HG03469 (cell line): ENCODE data around the gene MIB2.

ENCODE experiments used
- ATAC-seq: cut with Tn5 transposase; IDR thresholded peaks from one replicate; pipeline ENCODE4 v1.9.1; 2021; ENCODE audit warnings: mild to moderate bottlenecking, moderate library complexity, moderate number of reproducible peaks; ENCODE audit not compliant: unreplicated experiment

Gene MIB2

DNA sequence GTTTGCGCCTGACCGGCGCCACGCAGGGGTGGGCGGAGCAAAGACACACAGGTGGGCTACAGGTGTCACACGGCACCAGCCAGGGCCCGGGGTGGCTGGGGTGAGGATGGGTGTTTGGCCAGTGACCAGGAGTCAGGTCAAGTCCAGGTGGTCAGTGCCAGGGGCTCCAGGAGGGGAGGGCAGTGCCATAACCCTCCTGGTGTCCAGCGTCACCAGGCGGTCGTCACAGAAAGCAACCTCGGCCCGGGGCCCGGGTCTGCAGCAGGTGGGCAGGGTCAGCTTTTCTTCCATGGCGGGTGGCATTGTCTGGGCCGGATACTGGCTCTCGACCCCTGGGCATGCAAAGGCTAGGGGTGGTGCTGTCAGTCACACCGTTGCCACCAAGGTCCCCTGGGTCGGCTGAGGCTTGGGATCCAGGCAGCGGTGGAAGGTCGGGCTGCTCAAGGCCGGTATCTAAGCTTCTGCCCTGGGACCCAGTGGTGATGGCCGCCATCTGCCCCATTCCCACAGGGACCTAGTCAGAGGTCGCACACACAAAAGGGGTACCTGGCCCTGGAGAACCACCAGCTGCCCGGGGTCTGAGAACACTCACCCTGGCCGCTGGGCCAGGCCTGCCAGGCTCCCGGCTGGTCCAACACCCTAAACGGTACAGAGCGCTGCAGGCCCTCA is 17.1 kb upstream of the MIB2 start:
- no peak for ATAC-seq

DNA sequence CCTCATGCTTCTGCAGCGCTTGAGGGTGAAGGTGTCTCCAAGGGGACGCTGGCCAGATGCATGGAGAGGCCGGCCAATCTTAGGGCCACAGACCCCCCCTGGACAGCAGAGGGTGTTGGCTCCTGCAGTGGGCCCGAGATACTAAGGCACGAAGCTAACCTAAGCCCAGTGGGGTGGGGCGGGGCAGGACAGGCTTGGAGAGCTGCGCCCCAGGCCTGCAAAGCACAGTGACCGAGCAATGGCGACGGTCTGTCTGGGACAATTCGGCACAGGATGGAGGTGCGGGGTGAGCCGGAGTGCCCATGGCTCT is 16.6 kb upstream of the MIB2 start:
- ATAC-seq, result no peak

- no peak for ATAC-seq
Observed at GRCh38 chr1:1599030-1599934, 16.0 kb upstream of the MIB2 start.

DNA sequence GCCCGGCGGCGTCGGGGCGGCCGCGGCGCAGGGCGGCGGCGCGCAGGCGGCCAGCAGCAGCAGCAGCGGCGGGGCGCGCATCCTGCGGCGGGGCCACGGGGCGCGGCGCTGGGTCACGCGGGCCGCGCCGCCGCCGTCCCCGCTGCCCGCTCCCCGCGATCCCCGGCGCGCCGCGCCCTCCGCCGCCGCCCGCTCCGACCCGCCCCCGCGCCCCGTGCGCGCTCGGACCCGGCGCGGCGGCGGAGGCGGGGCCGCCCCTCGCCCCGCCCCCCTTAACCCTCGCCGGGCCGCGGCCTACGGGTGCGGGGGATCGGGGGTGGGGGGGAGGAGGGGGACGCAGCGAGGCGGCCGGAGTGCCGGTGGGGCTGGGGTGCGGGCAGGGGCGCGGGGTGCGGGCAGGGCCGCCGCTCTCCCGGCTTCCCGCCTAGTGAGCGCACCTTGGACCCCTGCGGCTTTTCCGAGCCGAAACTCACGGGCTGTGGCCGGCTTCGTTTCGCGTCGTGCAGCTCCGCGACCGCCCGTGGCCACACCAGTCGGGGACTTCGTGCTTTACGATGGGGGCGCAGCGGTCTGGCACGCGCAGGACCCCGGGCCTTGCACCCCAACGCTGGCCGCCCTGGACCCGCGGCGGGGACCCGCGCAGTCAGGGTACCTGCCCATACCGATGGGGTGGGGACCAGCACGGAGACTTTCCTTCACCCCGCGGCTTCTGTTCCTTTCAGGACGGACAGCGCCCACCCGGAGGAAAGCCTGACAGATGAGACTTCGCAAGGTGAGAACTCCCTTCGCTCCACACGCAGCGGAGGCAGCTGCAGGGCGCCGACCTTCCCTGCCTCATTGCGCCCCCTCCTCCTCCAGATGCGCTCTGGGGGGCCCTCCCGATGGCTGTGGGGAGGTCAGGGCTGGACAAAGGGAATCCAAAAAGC is 15.1 kb upstream of the MIB2 start, which contains the start of gene FNDC10:
FNDC10 (minus strand) TSS at position 201 of the 926 bp plus-strand sequence; CDS start at position 81, 120 bp downstream.
- no peak for ATAC-seq

- no peak for ATAC-seq
Observed at GRCh38 chr1:1600861-1601563, 14.3 kb upstream of the MIB2 start.

DNA sequence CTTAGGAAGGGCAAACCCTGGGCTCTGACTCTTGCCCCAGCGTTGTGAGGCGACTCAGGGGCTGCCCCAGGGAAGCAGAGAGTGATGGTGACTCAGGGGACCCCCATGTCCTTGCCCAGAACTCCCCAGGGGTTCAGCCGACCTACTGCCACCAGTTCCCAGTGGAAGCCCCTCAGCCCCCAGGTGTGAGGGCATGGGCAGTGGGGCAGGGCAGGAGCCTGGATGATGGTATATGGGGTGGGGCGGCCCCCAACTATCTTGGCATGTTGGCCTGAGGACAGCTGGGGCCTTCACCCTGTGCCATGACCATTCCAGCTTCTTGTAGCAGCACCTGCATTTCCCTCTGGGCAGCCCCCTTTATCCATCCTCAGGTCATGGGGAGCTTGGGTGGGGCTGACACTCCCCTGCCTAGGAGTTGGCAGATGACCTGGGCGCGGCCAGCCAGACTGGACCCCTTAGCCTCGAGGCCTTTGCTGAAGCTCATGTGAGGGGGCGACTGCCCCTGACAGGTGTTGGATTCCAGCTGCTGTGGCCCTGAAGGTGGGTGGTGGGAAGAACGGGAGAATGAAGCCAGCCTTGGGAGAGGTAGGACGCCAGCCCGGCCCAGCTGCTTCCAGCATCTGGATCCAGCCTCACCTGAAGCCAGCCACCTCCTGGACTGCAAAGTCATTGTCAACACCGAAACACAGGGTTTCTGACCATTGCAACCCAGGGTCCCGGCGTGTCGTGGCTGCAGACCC is 13.6 kb upstream of the MIB2 start:
- no peak for ATAC-seq

GRCh38 chr1:1602304-1602967 is 12.9 kb upstream of the MIB2 start:
- no peak for ATAC-seq

- ATAC-seq, result no peak
Observed at GRCh38 chr1:1602968-1603506, 12.3 kb upstream of the MIB2 start.

DNA sequence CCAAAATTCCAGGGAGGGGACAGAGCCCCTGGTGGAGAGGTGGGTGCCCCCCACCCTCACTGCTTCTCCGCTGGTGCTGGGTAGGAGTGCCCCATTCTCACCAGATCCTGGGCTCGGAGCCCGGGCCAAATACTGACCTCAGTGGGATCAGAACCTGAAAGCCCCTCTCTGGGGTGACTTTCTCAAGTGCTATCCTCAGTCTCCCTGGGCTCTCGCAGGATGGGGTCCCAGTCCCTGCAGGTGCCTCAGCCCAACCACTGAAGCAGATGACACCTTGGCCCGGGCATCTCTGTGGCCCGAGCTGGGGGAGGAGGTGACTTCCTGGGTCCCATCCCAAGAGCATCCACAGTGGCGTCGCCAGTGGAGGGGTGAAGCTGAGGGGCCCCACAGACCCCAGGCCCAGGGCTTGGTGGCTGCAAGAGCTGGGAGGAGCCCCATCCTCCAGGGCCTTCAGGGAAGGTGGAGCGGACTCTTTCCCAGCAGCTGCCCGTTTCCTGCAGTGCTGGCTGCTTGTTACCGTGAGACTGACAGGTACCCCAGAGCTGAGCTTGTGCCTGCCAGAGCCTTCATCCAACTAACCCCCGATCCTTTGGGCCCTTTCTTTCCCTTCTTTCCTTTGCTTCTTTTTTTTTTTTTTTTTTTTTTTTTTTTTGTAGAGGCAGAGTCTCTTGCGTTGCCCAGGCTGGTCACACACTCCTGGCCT is 11.5 kb upstream of the MIB2 start:
- no peak for ATAC-seq

DNA sequence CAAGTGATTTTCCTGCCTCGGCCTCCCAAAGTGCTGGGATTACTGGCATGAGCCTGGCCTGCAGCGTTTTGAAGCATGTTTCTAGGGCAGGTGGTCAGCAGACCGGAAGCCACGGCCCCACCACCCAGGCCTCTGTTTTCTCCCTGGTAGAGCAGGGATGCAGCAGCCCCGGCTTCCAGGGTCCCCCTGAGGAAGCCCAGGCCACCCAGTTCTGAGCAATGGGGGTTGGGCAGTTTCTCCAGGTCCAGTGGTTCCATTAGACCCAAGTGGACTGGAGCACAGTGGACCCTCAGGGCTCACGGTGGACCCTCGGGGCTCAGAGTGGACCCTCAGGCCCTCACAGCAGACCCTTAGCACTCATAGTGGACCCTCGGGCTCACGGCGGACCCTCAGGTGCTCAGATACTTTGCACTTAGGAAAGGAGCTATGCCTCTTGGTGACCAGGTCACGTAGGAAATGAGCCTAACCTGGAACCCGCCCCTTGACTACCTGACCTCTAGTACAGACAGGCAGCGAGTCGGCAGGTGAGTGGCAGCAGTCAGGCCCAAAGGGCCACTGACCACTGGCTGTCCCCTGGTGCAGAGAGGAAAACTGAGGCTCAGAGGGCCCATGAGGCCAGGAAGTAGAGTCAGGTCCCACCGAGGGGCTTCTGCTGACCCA is 10.8 kb upstream of the MIB2 start:
- no peak for ATAC-seq

GRCh38 chr1:1605034-1605591 is 10.2 kb upstream of the MIB2 start:
- no peak for ATAC-seq

DNA sequence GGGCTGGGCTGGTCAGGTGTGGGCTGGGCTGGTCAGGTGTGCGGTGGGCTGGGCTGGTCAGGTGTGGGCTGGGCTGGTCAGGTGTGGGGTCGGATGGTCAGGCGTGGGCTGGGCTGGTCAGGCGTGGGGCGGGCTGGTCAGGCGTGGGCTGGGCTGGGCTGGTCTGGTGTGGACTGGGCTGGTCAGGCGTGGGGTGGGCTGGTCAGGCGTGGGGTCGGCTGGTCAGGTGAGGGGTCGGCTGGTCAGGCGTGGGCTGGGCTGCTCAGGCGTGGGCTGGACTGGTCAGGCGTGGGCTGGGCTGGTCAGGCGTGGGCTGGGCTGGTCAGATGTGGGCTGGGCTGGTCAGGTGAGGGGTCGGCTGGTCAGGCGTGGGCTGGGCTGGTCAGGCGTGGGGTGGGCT is 9.6 kb upstream of the MIB2 start:
- ATAC-seq, result no peak

GRCh38 chr1:1606232-1606631 is 9.1 kb upstream of the MIB2 start:
- no peak for ATAC-seq

GRCh38 chr1:1609822-1610485 is 5.3 kb upstream of the MIB2 start:
- no peak for ATAC-seq

DNA sequence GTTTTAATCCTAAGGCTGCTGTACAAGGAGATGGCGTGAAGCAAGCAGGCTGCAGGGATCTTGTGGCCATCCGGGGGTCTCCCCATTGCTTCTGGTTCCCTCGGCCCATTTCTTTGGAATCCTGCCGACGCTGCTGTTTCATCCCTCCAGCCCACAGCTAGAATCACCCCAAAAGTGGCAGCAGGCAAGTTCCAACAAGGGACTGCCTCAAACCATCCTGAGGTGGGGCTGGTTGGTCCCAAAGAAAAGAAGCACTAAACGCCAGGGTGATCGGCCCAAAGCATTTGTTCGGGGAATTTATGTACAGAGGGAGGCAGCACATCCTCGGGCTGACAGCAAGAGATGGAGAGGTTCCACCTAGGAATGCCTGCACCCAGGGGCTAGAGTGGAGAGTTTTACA is 4.5 kb upstream of the MIB2 start:
- no peak for ATAC-seq

DNA sequence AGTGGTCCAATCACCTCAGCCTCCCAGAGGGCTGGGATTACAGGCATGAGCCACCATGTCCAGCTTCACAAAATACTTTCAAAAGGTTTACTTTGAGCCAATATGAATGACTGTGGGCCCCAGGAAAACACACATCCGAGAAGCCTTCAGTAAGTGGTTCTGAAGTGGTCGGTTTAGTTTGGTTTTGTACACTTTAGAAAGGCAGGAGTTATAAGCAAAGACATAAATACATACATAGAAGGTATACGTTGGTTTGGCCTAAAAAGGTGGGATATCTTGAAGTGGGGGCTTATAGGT is 3.2 kb upstream of the MIB2 start:
- ATAC-seq, result no peak

GRCh38 chr1:1613509-1614082 is 1.7 kb upstream of the MIB2 start:
- no peak for ATAC-seq
